T-helper 1 cell treated with Interleukin-12 subunit alpha and Interleukin-12 subunit beta and Interleukin-4 antibody, amounts not matched to agents 30 μg/mL and 1 μg/mL, for 36 hours (primary cell): Measurements from ENCODE around the gene TOE1.
A peak's percentile ranks its signal among the peaks of the same experiment; 100 is the strongest.

Experiments used
- H3K27ac Mint-ChIP-seq: one replicate; pipeline ENCODE4 v1.8.0; 2021; ENCODE audit warnings: mild to moderate bottlenecking, mixed read lengths
- H3K27me3 Mint-ChIP-seq: one replicate; pipeline ENCODE4 v1.8.0; 2021; ENCODE audit warnings: low read depth, mixed read lengths
- H3K36me3 Mint-ChIP-seq: one replicate; pipeline ENCODE4 v1.8.0; 2021; ENCODE audit warnings: low read depth, mixed read lengths
- H3K4me1 Mint-ChIP-seq: one replicate; pipeline ENCODE4 v1.8.0; 2021; ENCODE audit warnings: low read depth, mixed read lengths
- H3K4me3 Mint-ChIP-seq: one replicate; pipeline ENCODE4 v1.8.0; 2021; ENCODE audit warnings: mild to moderate bottlenecking, moderate library complexity, mixed read lengths
- H3K9me3 Mint-ChIP-seq: one replicate; pipeline ENCODE4 v1.8.0; 2021; ENCODE audit warnings: mixed read lengths

TOE1 gene

GRCh38 chr1:45314266-45314665, 25.7 kb upstream of the TOE1 start:
- no peaks in the 10 kb centered on the region for H3K36me3 Mint-ChIP-seq
- H3K4me3 Mint-ChIP-seq: no peak overlapping the region
- peaks cover 11% of the 10 kb centered on the region for H3K27me3 Mint-ChIP-seq
- H3K9me3 Mint-ChIP-seq: no peaks in the 10 kb centered on the region
- H3K4me1 Mint-ChIP-seq: no peaks in the 10 kb centered on the region
- no peak overlapping the region for H3K27ac Mint-ChIP-seq

GRCh38 chr1:45317166-45317565, 22.8 kb upstream of the TOE1 start:
- H3K27ac Mint-ChIP-seq: no peak overlapping the region
- H3K9me3 Mint-ChIP-seq: no peaks in the 10 kb centered on the region
- no peak overlapping the region for H3K4me3 Mint-ChIP-seq
- no peaks in the 10 kb centered on the region for H3K4me1 Mint-ChIP-seq
- H3K27me3 Mint-ChIP-seq: peaks cover 11% of the 10 kb centered on the region
- no peaks in the 10 kb centered on the region for H3K36me3 Mint-ChIP-seq

GRCh38 chr1:45319761-45320160, 20.2 kb upstream of the TOE1 start:
- no peaks in the 10 kb centered on the region for H3K36me3 Mint-ChIP-seq
- H3K9me3 Mint-ChIP-seq: no peaks in the 10 kb centered on the region
- no peak overlapping the region for H3K4me3 Mint-ChIP-seq
- H3K4me1 Mint-ChIP-seq: no peaks in the 10 kb centered on the region
- no peak overlapping the region for H3K27ac Mint-ChIP-seq
- H3K27me3 Mint-ChIP-seq: peaks cover 3% of the 10 kb centered on the region

- H3K4me3 Mint-ChIP-seq: no peak overlapping the region
- no peak overlapping the region for H3K27ac Mint-ChIP-seq
- no peaks in the 10 kb centered on the region for H3K27me3 Mint-ChIP-seq
- H3K36me3 Mint-ChIP-seq: no peaks in the 10 kb centered on the region
- no peaks in the 10 kb centered on the region for H3K9me3 Mint-ChIP-seq
- H3K4me1 Mint-ChIP-seq: peaks cover 2% of the 10 kb centered on the region
Observed at GRCh38 chr1:45321444-45321843, 18.5 kb upstream of the TOE1 start.

- H3K27ac Mint-ChIP-seq: no peak overlapping the region
- H3K4me3 Mint-ChIP-seq: no peak overlapping the region
- H3K4me1 Mint-ChIP-seq: peaks cover 3% of the 10 kb centered on the region
- H3K27me3 Mint-ChIP-seq: no peaks in the 10 kb centered on the region
- H3K9me3 Mint-ChIP-seq: no peaks in the 10 kb centered on the region
- no peaks in the 10 kb centered on the region for H3K36me3 Mint-ChIP-seq
Observed at GRCh38 chr1:45322486-45323040, 17.4 kb upstream of the TOE1 start.

- H3K4me3 Mint-ChIP-seq: peak overlapping the region; percentile 80
- H3K36me3 Mint-ChIP-seq: no peaks in the 10 kb centered on the region
- H3K27ac Mint-ChIP-seq: peak overlapping the region; percentile 26
- H3K4me1 Mint-ChIP-seq: peaks cover 13% of the 10 kb centered on the region
- no peaks in the 10 kb centered on the region for H3K27me3 Mint-ChIP-seq
- H3K9me3 Mint-ChIP-seq: no peaks in the 10 kb centered on the region
Observed at GRCh38 chr1:45325851-45326506, 14.0 kb upstream of the TOE1 start.

- no peaks in the 10 kb centered on the region for H3K27me3 Mint-ChIP-seq
- peak within 1 kb of the TSS; percentile 26 for H3K27ac Mint-ChIP-seq
- no peaks in the 10 kb centered on the region for H3K36me3 Mint-ChIP-seq
- no peaks in the 10 kb centered on the region for H3K9me3 Mint-ChIP-seq
- peak within 1 kb of the TSS; percentile 80 for H3K4me3 Mint-ChIP-seq
- H3K4me1 Mint-ChIP-seq: peaks cover 13% of the 10 kb centered on the region
Observed at GRCh38 chr1:45326627-45327623, 13.0 kb upstream of the TOE1 start, which contains the start of gene HPDL. TSS of gene HPDL (plus strand) at chr1:45326895. CDS start at chr1:45327149, 254 bp downstream.

- H3K9me3 Mint-ChIP-seq: no peaks in the 10 kb centered on the region
- peaks cover 13% of the 10 kb centered on the region for H3K4me1 Mint-ChIP-seq
- no peaks in the 10 kb centered on the region for H3K36me3 Mint-ChIP-seq
- H3K27me3 Mint-ChIP-seq: no peaks in the 10 kb centered on the region
- H3K27ac Mint-ChIP-seq: no peak overlapping the region
- peak overlapping the region; percentile 46 for H3K4me3 Mint-ChIP-seq
Observed at GRCh38 chr1:45327644-45328515, 12.1 kb upstream of the TOE1 start.

GRCh38 chr1:45328680-45329079, 11.3 kb upstream of the TOE1 start:
- peak overlapping the region; percentile 29 for H3K4me3 Mint-ChIP-seq
- no peaks in the 10 kb centered on the region for H3K27me3 Mint-ChIP-seq
- H3K27ac Mint-ChIP-seq: no peak overlapping the region
- H3K9me3 Mint-ChIP-seq: no peaks in the 10 kb centered on the region
- H3K4me1 Mint-ChIP-seq: peaks cover 13% of the 10 kb centered on the region
- H3K36me3 Mint-ChIP-seq: no peaks in the 10 kb centered on the region

GRCh38 chr1:45329445-45329844, 10.5 kb upstream of the TOE1 start:
- peaks cover 19% of the 10 kb centered on the region for H3K4me1 Mint-ChIP-seq
- H3K4me3 Mint-ChIP-seq: no peak overlapping the region
- H3K27ac Mint-ChIP-seq: no peak overlapping the region
- H3K27me3 Mint-ChIP-seq: no peaks in the 10 kb centered on the region
- no peaks in the 10 kb centered on the region for H3K9me3 Mint-ChIP-seq
- H3K36me3 Mint-ChIP-seq: peaks cover 3% of the 10 kb centered on the region

- Mint-ChIP-seq H3K4me3 (no peak overlapping the region), H3K36me3 (peaks cover 3% of the 10 kb centered on the region), H3K4me1 (peaks cover 27% of the 10 kb centered on the region), H3K27ac (no peak overlapping the region), H3K9me3 (no peaks in the 10 kb centered on the region), H3K27me3 (no peaks in the 10 kb centered on the region)
Observed at GRCh38 chr1:45331436-45332345, 8.3 kb upstream of the TOE1 start.

- H3K36me3 Mint-ChIP-seq: peaks cover 3% of the 10 kb centered on the region
- no peak overlapping the region for H3K4me3 Mint-ChIP-seq
- no peaks in the 10 kb centered on the region for H3K9me3 Mint-ChIP-seq
- peaks cover 27% of the 10 kb centered on the region for H3K4me1 Mint-ChIP-seq
- H3K27ac Mint-ChIP-seq: no peak overlapping the region
- no peaks in the 10 kb centered on the region for H3K27me3 Mint-ChIP-seq
Observed at GRCh38 chr1:45332346-45332720, 7.6 kb upstream of the TOE1 start.
